PC-3 (cell line): ENCODE measurements around the gene FCER1A.

Experiments used
- CTCF ChIP-seq: fragments of 300-600 bp; sonication (generic); conservative IDR thresholded peaks from 2 replicates; pipeline ENCODE4 v1.5.1; 2017; ENCODE audit warnings: antibody characterized with exemption, low read depth, mild to moderate bottlenecking, low read length
- EZH2 ChIP-seq: fragments of 300-600 bp; sonication (generic); IDR thresholded peaks from one replicate; pipeline ENCODE4 v1.6.1; 2017; ENCODE audit warnings: antibody characterized with exemption, mild to moderate bottlenecking, low read length; ENCODE audit not compliant: unreplicated experiment
- EZH2phosphoT487 ChIP-seq: fragments of 300-600 bp; sonication (generic); IDR thresholded peaks from 2 replicates; pipeline ENCODE4 v1.6.1; 2018; ENCODE audit warnings: mild to moderate bottlenecking, antibody characterized with exemption, low read length, borderline replicate concordance

- TF ChIP-seq CTCF, result no peak
- no peak for TF ChIP-seq EZH2phosphoT487
- no peak for TF ChIP-seq EZH2
Measured at GRCh38 chr1:159341736-159342135, 39.6 kb downstream of the FCER1A start.
